HepG2 (cell line): Measurements from ENCODE around the gene TMEM273.

Experiments
- CERS6 ChIP-seq: sonication (generic); formaldehyde crosslinking; IDR thresholded peaks from 2 replicates; pipeline ENCODE4 v1.5.0; 2020; ENCODE audit warnings: missing genetic modification reagents
- TGIF2 ChIP-seq: IDR thresholded peaks from 2 replicates; pipeline ENCODE4 v1.6.1; 2016; ENCODE audit warnings: control low read depth, missing compliant biosample characterization

- TF ChIP-seq CERS6 (CRISPR knock-in tag), result no peak
- TF ChIP-seq TGIF2 (CRISPR knock-in tag), result no peak
These were observed 53.9 kb downstream of the TMEM273 start for GRCh38 chr10:49134327-49134726.
